ENCODE measurements around the gene KLRG1.
A peak's percentile ranks its signal among the peaks of the same experiment; 100 is the strongest.

KLRG1 gene

DNA sequence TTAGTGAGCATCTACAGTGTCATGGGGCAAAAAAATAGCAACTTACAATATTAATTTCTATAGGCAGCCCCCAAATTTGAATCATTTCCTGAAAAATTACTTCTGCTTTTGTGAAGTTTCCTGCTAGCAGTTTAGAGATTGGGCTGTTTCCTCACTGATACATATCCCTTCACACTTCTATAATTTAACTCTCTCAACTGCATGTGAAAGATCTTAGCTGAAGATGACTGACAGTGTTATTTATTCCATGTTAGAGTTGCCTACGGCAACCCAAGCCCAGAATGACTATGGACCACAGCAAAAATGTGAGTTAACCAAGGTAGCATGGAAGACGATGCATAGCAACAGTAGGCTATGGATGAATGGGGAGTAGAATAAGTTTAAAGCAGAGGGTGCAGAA lies at the start of gene KLRG1:
TSS of gene KLRG1 (plus strand) at position 134 of the 400 bp plus-strand sequence. CDS start at position 224, 90 bp downstream.
- no peak for DNase-seq (ENCODE audit: low read depth)

DNA sequence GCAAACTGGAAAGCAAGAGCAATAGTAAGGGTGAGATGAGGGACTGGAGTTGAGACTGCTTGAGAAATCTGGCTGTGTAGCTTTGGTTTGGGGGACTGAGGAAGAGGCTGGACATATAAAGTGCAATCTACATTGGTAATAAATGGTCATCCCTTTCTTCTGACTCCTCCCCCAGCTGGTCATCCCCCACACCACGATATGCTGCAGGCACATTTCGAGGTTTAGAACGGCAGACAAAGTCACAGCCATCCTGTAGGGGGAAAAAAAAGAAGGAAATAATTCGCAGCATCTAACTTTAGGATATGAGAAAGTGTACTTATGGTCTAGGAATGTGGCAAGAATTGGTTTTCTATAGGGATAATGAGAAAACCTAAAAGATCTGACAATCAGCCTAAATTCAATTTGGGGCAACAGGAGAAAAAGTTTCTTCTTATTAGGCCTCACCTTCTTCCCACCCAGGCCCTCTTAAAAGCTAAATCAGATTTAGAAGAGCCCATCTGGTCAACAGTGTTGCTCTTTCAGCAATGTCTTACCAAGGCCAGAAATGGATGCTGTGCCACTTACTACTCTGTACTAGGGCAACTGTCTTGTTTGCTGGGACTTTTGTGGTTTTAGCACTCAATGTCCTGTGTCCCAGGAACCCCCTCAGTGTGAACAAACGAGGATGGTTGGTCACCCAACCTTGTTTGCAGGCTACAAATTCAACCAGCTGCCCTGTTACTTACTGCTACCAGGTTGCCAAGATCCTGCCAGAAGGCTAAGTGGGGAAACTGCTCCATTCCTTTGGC lies 47.5 kb upstream of the KLRG1 start:
- DNase-seq (ENCODE audit: low read depth): no peak

DNA sequence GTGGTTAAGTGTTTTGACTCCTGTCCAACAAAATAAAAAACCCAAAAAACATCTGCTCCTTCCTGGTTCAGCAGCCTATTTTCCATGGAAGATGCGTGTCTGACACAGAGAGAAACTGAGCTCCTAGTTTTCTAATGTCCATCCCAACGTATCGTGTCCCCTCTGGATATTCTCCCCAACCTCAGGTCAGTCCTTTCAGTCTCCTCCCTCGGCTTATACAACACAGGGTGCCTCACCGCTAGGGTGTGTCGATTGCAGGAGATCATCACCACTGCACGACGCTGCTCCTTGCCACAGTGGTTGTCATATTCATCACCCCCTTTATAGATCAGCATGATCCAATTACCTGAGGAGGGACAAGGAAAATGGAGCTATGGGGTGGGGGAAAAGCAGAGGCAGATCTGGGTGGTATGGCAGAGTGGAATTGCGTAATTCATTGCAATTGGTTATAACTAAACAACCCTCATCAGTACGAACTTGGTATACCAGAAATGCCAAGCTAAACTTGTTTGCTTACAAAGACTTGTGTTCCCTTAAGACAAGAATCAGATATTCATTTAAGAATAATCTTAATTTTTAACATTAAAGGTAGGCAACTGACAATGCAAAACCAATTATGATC lies 45.7 kb upstream of the KLRG1 start:
- no peak for DNase-seq (ENCODE audit: low read depth)

DNA sequence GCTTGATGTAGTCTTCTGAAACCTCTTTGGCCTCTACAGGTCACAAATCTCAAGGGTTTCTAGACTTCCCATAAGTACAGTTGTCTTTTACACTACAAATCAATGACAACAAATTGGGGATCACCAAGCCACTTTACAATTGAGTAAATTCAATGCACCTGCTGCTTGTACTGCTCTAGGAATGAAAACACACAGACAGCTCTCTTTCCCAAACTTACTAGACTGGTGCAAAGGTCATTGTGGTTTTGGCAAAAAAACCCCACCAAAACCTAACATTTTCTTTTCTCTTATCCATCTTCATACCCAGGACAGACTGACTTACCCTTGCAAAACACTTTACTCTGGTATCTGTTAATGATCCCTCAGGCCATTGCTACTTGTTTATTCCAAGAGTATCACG lies 42.6 kb upstream of the KLRG1 start:
- no peak for DNase-seq (ENCODE audit: low read depth)

DNA sequence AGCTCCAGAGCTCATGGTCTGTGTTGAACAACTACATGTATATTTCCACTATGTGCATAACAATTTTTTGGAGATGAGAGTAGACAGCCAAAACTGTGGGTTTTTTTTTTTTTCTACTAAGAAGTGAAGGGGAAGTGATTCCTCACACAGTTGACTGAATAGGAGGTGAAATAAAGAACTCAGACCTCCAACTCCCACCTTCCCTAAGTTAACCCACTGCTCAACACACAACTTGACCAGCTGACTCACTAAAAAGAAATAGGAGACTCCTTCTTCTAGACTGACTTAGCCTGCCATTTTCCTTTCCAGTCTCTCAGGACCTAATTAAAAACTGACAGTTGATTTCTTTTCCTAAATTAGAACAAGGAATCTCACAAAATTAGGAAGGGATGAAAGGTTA lies 41.6 kb upstream of the KLRG1 start:
- DNase-seq (ENCODE audit: low read depth): no peak

DNA sequence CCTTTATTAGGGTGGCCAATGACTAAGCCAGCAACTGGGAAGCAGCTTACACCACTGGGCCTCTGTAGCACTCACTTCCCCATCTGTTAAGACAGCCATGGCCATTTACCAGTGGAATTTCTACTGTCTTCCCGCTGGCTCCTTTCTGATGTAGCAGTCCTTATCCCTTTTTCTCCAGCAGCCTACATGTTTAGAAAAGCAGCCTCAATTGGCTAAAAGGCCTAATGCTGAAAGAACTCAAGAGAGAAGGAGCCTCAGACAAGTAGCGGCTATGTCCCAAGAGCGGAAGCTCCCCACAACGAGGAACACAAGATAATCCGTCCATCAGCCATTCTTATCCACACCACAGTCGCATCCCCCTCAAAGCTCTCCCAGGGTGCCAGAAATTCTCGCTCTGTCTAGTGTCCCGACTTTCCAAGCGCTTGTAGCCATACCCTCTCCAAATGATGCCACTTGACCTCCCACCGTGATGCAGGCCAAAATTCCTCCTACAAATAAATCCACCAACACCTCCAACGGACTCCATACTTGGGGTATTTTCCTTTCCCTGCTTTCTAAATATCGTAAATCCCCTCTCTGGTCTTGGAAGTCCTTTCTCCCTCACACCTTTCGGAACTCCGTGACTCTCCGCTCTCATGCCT lies 40.5 kb upstream of the KLRG1 start:
- no peak for DNase-seq (ENCODE audit: low read depth)

DNA sequence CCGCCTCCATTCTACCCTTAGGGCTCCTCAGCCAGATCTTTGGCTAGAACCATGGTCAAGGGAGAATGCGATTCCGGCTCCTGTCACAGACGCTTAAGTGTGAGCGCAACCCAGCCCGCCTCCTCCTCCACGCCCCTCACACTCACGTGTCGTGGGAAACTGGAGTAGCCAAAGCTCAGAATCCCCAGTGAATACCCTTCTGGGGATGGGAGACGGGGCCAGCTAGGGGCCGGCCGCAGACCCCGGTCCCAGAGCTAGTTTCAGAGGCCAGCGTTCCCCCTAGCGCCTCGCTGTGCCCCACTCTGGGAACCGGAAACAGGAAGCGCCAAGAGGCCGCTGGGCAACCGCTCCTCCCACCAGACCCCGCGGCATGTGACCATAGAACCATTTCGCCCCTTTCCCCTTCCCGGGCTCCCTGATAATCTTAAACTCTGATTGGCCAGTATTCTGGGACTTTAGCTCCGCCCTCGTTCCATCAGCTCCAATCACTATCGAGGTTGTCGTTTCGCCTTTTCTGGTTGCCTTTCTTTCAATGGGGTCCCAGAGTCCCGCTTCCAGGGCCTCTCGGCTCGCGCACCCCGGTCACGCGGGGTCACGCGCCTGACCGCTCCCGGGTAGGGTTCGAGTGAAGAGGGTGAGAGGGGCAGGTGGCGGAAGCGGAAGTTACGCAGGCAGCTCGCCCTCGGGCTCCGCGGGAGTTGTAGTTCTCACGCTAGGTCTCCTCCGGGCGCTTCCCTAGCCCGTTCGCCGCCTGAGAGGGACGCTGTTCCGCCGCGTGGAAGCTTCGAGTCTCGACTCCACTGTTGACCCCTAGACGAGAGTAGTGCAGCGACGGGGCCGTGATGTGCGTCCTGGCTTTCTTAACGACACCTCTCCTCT lies 39.8 kb upstream of the KLRG1 start, which contains the start of gene M6PR:
TSS of gene M6PR (minus strand) at position 304 of the 879 bp plus-strand sequence. CDS start 3,241 bp downstream, outside the sequence.
- peak; percentile 79 for DNase-seq (ENCODE audit: low read depth)

DNA sequence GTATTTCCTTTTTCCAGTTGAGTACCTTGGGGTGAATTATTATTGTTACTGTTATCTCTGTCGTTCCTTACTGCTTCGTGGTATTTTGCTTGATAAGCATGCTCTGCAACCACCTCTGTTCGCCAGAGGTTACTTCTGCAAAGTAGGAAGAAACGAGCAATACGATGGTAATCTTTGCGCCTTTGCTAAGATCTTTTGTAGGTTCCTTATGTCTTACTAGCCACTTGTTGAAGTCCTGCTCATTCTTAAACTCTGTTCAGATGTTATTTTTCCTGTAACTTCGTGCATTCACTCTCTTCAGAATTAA lies 39.2 kb upstream of the KLRG1 start:
- DNase-seq (ENCODE audit: low read depth): no peak

DNA sequence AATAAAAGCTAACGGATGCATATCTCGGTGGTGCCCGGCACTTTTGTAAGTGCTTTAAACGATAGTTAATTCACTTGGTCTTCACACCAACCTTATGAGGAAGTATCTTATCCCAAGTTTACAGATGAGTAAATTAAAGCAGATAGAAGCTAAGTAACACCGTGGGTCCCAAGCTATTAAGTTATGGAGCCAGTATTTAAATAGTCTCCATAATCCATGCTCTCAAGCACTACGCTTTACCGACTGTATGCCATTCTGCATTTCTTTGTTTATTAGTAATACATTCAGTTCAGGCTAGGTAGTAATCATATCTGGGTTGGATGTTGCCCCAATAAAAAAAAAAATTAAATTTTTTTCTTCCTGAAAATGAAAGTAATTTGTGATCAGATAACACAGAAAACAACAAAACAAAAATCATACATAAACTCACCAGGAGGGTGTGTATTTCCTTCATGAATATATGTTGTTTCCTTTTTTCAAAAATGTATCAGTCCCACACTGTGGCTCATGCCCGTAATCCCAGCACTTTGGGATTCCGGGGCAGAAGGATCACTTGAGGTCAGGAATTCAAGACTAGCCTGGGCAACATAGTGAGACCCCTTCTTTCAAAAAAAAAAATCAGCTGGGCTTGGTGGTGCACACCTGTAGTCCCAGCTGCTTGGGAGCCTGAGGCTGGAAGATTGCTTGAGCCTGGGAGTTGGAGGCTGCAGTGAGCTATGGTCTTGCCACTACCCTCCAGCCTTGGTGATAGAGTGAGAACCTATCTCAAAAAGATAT lies 38.5 kb upstream of the KLRG1 start:
- no peak for DNase-seq (ENCODE audit: low read depth)

DNA sequence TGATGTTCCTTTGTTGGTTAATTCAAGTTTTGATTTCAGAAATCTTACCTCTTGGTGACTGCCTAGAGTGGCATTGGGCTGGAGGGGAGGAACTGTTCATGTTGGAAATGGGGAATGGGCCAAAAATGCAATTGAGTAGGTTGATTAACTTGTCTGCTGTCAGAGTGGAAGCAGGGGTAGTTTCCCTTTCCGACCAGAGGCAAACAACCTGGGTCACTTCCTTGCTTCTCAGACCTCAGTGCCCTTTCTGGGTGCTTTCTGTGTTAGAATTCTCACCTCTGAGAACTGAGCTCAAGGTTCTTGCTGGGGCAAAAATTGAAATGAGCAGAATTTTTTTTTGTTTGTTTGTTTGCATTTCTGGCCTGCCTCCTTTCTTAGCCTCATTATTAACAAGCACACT lies 37.6 kb upstream of the KLRG1 start:
- peak; percentile 34 for DNase-seq (ENCODE audit: low read depth)

DNA sequence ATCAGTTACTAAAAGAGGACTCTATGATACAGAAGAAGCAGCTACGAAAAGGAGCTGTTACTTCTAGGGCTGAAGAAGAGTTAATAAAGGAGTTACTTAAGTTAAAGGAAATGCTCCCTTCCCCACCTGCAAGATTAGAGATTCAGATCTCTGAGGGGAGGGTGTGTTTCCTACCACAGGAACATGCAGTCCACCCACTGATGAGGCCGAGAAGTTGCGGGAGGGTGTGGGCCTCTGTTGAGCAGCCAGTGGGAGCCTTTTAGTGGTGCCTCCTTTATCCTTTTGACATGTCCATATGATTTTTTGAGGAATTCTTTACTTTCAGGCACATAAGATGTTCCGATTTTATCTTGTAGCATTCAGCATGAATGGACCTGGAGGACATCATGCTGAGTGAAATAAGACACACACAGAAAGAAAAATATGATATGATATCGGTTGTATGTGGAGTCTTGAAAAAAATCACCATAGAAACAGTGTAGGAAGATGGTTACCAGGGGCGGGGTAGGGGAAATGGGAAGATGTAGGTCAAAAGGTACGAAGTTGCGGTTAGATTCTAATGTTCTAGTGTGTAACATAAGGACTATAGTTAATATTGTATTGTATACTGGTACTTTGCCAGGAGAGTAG lies 35.5 kb upstream of the KLRG1 start:
- peak; percentile 51 for DNase-seq (ENCODE audit: low read depth)

DNA sequence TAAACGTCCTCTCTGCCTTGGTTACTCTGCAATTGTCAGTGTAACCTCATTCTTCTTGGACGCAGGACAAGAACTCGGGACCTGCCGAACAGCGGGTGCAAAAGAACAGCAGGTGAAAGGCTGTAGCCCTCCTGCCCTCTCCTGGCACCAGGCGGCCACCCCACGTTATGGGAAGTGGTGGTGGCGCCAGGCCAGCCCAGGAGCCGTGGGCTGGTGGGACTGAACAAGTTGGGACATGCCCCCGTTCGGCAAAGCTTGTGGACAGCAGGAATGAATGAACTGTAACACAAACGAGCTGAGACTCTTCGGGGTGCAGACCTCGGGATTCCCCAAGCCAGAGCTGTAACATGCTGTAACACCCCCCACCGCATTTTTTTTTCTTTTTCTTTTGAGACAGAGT lies 33.3 kb upstream of the KLRG1 start:
- no peak for DNase-seq (ENCODE audit: low read depth)

DNA sequence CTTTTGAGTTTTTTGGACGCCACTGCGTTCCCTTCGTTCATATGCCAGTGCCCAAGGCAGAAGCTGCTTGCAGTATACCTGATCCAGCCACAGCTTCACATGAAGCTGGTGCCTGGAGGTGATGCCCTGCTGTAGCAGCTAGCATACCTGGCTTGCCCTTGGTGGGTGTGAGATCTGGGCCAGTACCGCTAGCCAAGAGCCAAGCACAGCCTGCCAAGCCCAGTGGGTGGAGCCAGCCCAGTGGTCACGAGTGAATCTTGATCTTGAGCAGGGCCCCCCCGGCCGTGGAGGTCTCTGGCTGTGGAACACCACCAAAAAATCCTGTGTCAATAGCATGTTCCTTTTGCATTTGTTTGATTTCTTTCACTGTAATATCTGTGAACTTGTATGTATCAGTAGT lies 32.6 kb upstream of the KLRG1 start:
- no peak for DNase-seq (ENCODE audit: low read depth)

DNA sequence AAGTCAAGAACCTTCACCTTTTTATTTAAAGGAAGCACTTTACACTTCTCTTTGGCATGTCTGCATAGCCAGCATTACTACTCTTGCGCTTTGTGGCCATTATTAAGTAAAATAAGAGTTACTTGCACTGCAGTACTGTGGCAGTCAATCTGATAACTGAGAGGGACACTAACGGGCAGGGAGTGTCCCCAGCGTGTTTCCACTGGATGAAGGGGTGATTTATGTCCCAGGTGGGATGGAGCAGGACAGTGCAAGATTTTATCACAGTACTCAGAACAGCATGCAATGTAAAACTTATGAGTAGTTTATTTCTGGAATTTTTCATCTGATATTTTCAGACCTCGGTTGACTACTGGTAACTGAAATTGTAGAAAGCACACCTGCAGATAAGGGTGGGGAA lies 31.8 kb upstream of the KLRG1 start:
- no peak for DNase-seq (ENCODE audit: low read depth)

DNA sequence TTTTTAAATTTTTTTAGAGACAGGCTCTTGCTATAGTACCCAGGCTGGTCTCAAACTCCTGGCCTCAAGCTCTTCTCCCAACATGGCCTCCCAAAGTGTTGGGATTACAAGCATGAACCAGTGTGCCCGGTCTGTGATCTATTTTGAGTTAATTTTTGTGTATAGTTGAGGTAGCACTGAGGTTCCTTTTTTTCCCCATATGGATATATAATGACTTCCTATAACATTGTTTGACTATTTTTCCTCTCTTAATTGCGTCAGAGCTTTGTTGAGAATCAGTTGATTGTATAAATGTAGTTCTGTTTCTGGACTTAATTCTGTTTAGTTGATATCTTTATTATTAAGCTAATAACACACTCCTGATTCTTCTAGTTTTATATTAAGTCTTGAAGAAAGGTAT lies 31.3 kb upstream of the KLRG1 start:
- no peak for DNase-seq (ENCODE audit: low read depth)

DNA sequence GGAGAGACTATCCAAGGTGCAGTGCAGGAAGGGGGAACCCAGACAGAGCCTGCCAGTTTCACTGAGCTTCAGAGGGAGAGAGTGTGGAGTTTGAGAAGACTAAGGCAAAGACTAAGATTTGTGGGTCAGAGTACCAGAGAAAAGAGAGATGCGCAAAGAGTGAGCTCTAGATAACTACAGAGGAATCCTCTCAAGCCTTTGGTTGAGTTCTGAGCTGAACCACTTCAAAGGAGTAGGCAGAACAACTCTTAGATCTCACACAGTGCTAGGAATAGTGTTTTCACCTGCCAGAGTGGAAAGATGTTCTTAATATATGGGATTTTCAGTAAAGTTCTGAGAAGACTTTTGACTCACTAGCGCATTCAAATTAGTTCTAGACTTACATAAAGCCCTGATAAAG lies 29.2 kb upstream of the KLRG1 start:
- no peak for DNase-seq (ENCODE audit: low read depth)

DNA sequence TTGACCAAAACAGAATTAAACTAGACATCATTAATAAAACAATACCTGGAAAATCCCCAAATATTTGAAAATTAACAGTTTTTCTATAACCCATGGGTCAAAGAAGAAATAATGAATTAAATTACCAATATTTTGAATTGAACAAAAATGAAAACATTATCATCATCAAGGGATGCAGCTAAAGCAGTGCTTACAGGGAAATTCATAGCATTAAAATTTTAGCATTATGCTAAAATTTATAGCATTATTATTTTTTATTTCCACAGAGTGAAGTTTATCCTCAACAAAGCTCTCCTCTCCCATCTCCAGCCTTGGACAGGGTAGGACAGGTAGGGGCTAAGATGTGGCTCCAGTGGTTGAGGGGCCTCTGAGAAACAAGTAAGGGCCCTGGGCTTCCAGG lies 20.6 kb upstream of the KLRG1 start:
- no peak for DNase-seq (ENCODE audit: low read depth)

DNA sequence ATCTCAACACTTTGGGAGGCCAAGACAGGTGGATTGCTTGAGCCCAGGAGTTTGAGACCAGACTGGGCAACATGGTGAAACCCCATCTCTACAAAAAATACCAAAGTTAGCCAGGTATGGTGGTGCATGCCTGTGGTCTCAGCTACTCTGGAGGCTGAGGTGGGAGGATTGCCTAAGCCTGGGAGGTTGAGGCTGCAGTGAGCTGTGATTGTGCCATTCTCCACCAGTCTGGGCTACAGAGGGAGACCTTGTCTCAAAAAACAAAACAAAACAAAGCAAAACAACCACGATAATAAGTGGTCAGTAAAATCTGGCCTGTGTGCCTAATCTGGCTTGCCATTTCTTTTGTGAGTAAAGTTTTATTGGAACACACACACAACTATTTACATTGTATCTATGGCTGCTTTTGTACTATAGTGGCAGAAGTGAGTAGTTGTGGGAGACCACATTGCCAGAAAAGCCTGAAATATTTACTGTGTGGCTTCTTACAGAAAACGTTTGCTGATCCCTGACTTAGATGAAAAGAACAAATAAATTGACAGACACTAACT lies 19.4 kb upstream of the KLRG1 start:
- DNase-seq (ENCODE audit: low read depth): no peak

DNA sequence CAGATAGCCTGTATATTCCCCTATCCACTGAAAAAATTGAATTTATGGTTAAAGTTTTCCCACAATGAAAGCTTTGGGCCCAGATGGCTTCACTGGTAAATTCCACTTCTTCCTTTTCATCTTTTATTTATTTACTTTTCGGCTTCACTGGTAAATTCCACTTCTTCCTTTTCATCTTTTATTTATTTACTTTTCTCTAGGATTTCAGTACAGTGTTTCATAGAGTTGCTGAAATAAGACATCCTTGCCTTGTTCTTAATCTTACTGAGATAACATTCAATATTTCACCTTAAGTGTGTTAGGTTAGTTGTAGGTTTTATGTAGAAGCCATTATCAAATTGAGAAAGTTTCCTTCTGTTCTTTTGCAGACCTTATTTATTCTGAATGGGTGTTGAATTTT lies 18.9 kb upstream of the KLRG1 start:
- no peak for DNase-seq (ENCODE audit: low read depth)

DNA sequence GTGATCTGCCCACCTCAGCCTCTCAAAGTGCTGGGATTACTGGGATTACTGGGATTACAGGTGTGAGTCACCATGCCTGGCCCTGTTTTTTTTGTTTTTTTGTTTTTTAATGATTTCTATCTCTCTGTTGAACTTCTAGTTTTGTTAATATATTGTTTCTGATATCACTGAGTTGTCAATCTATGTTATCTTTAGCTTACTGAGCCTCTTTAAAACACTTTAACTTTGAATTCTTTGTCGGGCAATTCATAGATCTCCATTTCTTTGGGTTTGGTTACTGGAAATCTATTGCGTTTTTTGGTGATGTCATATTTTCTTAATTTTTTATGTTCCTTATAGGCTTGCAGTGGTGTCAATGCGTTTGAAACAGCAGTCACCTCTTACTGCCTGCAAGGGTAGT lies 9.2 kb upstream of the KLRG1 start:
- DNase-seq (ENCODE audit: low read depth): no peak

DNA sequence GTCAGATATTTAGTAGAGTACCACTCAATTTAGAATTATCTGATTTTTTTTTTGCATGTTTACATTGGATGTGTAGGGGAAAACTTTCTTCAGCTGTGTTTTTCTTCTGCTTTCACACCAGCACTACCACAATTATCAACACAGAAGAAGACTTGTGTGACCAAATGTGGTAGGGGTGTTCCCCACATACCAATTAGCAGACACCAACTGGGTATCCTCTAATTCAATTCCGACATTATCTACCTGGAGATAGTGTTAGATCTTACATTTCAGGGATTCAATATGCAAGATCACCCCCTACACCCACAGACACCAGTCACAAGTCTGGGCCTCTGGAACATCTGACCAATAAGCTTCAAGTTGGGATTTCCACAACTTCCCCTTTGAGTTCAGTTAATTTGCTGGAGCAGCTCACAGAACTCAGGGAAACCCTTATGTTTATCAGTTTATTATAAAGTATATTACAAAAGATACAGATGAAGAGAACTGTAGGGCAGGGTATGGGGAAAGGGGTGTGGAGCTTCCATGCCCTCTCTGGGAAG lies 4.1 kb upstream of the KLRG1 start:
- DNase-seq (ENCODE audit: low read depth): no peak
